ENCODE data around the gene MED22. TPM values are rescaled to one million over a fixed set of nuclear protein-coding genes. Genes with fewer than 3 reads are reported as not detected.
"Not testable (repeated sequence)": the region's sequence is repeated elsewhere in the genome, so short reads cannot be mapped to it uniquely, and the experiment has no call there.

MED22 gene
- total RNA-seq, 1 experiment from 2014 or later: 35.4 TPM

DNA sequence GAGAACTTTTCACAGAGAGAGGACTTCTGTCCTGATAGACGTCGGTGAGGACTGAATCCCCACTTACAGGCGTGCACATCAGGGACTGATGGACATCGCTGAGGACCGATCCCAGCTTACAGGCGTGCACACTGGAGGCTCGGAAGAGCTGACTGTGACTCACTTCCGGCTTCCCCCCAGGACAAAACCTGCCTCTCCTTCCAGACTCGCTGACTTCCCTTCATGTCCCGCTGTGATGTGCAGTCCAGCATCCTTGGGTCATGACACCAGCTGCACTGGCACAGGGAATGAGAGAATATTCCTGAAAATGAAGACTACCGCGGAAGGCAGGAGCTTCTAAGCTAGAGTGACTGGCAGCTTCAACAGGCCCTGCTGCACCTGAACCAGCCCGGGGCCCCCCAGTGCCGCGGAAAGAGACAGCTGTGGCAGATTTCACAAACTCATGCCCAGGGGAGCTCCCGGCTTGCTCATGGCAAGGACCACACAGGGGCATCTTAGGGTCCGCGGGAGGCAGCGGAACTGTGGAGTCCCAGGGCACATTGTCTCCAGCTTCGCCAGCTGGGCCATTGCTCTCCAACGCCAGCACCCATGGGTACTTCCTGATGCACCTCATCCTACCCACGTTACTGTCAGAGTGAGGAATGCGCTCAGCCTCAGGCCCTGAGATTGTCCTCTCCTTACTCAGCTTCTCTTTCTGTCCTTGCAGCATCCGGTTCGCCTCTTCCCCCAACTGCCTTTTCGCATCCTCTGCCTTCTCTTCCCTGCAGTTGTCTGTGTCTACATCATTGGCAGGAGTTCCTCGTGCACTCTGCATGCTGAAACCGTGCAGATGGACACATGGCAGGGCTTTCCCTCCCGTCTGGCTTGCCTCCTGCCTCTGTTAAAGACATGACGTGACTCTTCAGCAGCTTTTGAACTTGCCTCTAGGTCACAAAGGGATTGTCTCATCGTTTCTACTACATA lies 41.4 kb downstream of the MED22 start:
- Histone ChIP-seq H3K4me3 (no peak overlapping the region), H3K9me3 (peaks cover 6% of the 10 kb centered on the region), H3K36me3 (no peaks in the 10 kb centered on the region), H3K27me3 (no peaks in the 10 kb centered on the region)
- DNase-seq: peak; percentile 13

DNA sequence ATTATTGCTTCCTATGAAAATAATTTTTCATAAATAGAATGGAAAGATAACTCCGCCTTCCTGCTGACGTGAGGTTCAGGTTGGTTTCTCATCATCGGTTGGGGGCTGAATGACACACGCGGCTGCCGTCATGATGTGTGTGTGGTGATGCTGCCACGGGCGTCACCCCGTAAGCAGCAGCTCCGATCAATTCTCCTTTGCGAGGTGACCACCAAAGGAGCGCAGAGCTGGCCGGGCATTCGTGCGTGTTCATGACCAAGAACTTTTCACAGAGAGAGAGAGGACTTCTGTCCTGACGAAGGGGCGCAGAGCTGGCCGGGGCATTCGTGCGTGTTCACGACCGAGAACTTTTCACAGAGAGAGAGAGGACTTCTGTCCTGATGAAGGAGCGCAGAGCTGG lies 42.2 kb downstream of the MED22 start:
- Histone ChIP-seq H3K27me3 (no peaks in the 10 kb centered on the region), H3K36me3 (no peaks in the 10 kb centered on the region), H3K4me3 (no peak overlapping the region), H3K9me3 (peaks cover 6% of the 10 kb centered on the region)
- DNase-seq: no peak

DNA sequence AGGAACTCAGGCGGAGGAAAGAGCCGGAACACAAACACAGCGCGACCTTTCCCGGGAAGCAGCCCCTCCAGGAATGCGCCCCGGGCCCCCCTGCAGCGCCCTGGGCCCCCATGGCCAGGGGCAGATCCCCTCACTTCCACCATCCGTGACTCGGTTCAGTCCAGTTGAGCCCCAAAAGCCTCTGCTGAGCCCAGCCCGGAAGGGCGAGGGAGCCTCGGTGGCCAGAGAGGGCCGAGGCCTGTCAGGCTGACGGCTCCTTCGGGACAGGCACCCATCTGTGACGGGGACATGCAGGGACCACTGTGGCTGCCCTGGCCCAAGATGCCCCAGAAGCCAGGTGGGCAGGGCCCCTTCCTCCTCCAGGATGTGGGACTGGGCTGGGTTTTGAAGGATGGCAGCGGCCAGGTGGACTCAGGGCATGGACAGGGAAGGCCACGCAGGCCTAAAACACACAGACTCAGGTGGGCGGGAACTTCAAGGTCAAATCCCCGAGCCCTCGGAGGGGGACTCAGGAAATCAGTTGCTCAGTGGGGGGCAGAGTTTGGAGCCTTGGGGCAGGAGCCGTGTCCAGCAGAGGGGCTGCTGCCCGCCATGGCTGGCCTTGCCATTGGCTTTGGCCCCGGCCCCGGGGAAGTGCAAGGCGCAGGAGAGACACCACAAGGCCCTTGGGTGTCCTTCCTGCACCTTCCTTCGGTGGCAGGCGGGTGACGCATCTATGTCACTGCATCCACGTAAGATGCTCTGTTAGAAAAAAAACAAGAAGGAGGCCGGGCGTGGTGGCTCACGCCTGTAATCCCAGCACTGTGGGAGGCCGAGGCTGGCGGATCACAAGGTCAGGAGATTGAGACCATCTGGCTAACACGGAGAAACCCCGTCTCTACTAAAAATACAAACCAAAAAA lies 43.2 kb downstream of the MED22 start:
- H3K4me3 ChIP-seq: no peak overlapping the region
- H3K9me3 ChIP-seq: peaks cover 5% of the 10 kb centered on the region
- no peak for DNase-seq
- no peaks in the 10 kb centered on the region for H3K36me3 ChIP-seq
- no peaks in the 10 kb centered on the region for H3K27me3 ChIP-seq

DNA sequence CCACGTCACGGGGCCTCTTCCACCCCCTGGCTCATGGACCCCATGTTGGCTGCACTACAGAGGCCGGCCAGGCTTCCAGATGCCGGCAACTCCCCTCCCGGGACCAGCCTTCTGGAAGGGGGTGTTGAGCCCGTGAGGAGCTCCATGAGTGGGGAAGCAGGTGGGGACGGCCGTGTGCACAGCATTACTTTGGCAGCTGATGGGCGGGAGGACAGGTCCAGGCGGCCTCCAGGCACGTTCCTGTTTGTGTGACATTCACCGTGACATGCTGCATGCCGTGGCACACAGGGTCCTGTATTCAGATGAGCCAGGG lies 43.8 kb downstream of the MED22 start:
- H3K27me3 ChIP-seq: no peaks in the 10 kb centered on the region
- H3K9me3 ChIP-seq: no peaks in the 10 kb centered on the region; the same call in 1 of the 2 replicates
- no peak overlapping the region for H3K4me3 ChIP-seq
- no peaks in the 10 kb centered on the region for H3K36me3 ChIP-seq
- DNase-seq: no peak

DNA sequence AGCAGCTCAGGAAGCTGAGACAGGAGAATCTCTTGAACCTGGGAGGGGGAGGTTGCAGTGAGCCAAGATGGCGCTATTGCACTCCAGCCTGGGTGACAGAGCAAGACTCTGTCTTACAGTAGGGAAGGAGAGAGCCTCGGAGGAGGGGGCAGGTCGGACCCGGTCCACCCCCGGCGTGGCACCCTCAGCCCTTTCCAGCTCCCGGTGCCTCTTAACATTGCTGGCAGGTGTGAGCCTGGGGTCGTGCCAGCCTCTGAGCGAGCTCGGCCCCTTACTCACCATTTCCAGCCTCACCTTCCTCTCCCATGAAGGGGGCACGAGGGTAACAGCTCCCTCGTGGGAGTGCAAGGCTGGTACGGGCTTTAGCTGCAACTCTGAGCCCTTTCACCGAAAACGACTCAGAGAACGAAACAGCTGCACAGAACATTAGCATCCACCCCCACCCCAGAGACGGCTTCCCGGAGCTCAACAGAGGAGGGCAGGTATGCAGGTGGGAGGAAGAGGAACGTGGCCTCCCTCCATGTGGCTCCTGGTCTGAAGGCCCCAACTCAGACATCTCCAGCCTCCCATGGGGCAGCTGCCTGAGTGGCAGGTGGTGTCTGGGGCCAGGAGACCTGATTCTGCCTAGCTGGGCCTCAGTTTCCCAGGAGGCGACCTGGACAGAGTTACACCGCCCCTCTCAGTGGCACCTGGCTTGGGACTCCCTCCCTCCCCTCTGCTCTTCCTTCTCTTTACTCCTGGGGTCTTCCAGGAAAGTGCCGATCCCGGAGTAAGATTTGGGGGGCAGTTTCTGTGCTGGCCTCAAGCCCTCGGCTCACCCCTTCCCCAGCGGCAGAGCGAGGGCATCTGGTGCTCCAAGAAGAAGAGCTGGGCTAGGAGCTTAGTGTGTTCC lies 44.4 kb downstream of the MED22 start:
- Histone ChIP-seq H3K9me3 (no peaks in the 10 kb centered on the region), H3K27me3 (no peaks in the 10 kb centered on the region), H3K4me3 (no peak overlapping the region), H3K36me3 (no peaks in the 10 kb centered on the region)
- no peak for DNase-seq

DNA sequence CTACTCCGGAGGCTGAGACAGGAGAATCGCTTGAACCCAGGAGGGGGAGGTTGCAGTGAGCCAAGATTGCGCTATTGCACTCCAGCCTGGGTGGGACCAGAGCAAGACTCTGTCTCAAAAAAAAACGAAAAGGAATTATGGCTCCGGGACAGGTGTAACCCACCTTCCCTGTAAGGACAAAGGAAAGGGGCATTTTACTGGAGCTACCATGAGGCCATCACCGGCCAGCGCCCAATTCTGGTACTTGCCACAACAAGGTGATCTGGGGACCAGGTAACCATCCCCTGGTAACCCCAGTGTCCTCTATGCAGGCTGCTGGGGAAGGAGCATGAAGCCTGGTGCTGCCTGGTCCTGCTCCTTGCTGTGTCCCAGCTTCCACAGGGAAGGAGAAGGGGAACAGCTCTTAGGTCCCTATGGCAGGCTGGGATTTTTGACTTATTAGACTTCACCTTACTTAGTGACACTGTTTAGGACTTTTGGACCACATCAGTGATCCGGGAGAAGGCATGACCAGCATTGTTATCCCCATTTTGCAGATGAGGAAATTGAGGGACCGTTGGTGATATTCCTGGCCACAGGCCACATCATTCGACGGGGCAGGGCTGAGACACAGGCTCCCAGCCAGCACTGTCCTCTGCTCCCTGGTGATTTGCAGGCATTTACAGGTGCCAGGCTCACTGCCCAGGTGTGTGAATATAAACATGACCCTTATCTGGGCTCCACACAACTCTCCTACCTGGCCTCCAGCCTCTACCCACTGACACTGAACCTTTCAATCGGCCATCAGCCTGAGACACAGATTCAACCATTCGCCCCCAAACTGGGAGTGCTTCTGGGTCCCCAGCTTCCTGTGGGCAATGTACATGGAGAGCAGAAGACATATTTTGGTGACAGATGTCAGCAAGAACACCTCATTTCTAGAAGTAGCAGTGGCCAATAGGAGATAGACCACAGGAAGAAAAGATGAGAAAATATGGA lies 46.4 kb downstream of the MED22 start:
- H3K9me3 ChIP-seq: no peaks in the 10 kb centered on the region
- DNase-seq: no peak
- H3K27me3 ChIP-seq: peaks cover 3% of the 10 kb centered on the region; the same call in 1 of the 2 replicates
- no peak overlapping the region for H3K4me3 ChIP-seq
- H3K36me3 ChIP-seq: no peaks in the 10 kb centered on the region

DNA sequence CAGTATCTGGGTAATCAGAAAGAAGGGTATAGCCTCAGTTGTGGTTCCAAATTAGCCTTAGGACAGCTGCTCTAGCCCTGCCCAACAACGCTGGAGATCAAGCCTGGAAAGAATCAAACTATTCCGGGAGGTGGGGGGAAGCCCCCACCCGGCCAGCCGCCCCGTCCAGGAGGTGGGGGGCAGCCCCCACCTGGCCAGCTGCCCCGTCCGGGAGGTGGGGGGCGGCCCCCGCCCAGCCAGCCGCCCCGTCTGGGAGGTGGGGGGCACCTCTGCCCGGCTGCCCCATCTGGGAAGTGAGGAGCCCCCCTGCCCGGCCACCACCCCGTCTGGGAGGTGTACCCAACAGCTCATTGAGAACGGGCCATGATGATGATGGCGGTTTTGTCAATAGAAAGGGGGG lies 47.9 kb downstream of the MED22 start:
- not testable (repeated sequence) for H3K36me3 ChIP-seq, H3K9me3 ChIP-seq, H3K27me3 ChIP-seq, H3K4me3 ChIP-seq, DNase-seq

DNA sequence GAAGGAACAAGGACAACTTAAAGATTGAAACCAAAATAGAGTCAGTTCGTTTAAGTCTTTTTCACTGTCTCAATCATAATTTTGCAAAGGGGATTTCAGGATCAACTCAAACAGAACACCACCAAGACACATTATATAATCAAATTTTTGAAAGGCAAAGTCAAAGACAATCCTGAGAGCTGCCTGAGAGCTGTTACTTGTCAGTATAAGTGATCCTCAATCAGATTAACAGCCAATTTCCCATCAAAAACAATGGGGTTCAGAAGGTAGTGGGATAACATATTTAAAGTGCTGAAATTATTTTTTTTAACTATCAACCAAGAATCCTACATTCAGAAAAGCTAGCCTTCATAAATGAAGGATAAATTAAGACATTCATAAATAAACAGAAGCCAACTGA lies 53.7 kb downstream of the MED22 start:
- Histone ChIP-seq H3K9me3 (no peaks in the 10 kb centered on the region; the same call in 1 of the 2 replicates), H3K27me3 (peaks cover 10% of the 10 kb centered on the region; the same call in 1 of the 2 replicates), H3K36me3 (no peaks in the 10 kb centered on the region), H3K4me3 (no peak overlapping the region)
- no peak for DNase-seq

DNA sequence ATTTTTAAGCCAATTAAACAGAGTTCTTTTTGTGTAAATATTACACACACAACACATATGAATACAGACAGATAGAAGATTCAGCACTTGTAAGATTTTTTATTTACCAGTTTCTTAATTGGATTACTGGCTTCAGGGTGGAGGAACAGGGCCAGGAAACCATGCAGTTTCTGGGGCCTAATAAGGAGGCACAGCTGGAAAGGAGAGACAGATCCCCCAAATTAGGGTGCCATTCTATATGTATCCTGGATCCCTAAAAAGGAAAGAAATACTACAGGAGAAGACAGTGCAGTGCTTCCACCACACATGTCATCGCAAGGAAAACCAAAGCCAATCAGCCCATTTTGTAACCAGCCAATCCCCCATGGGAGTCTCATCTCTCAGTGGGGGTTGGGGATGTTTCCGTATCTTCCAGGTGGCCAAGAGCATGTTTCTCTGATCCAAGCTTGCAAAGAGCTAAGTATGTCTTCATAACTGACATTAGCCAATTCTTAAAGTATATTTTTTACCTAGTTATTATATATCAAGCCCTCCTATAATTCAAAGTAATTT lies 57.1 kb downstream of the MED22 start:
- Histone ChIP-seq H3K9me3 (no peaks in the 10 kb centered on the region; the same call in 1 of the 2 replicates), H3K4me3 (no peak overlapping the region), H3K36me3 (no peaks in the 10 kb centered on the region), H3K27me3 (0 out of 2 replicates have a peak, but pooled peaks cover 6% of the 10 kb centered on the region)
- no peak for DNase-seq

Other genes with a start within 250 kb of the MED22 start
- gene RALGDS, start 226.9 kb downstream of the MED22 start, total RNA-seq (2014; rRNA removed; shearing (Covaris generic); ENCODE audit: low replicate concordance): 21.4 and 22.8 TPM in 2 replicates
- 7.2 and 7.6 TPM in 2 replicates for gene GBGT1, start 184.2 kb downstream of the MED22 start, total RNA-seq (2014; rRNA removed; shearing (Covaris generic); ENCODE audit: low replicate concordance)
- not detected in 2 replicates for gene OBP2B, start 138.9 kb downstream of the MED22 start, total RNA-seq (2014; rRNA removed; shearing (Covaris generic); ENCODE audit: low replicate concordance)
- not detected in 2 replicates for gene ABO, start 72.9 kb downstream of the MED22 start, total RNA-seq (2014; rRNA removed; shearing (Covaris generic); ENCODE audit: low replicate concordance)
- gene SURF6, start 11.9 kb downstream of the MED22 start, total RNA-seq (2014; rRNA removed; shearing (Covaris generic); ENCODE audit: low replicate concordance): 25.1 and 28.9 TPM in 2 replicates
- 2,766 and 2,991 TPM in 2 replicates for gene RPL7A, start 87 bp upstream of the MED22 start, total RNA-seq (2014; rRNA removed; shearing (Covaris generic); ENCODE audit: low replicate concordance)
- gene SURF1, start 8.4 kb upstream of the MED22 start, total RNA-seq (2014; rRNA removed; shearing (Covaris generic); ENCODE audit: low replicate concordance): 37.4 and 48.4 TPM in 2 replicates
- gene SURF2, start 8.4 kb upstream of the MED22 start, total RNA-seq (2014; rRNA removed; shearing (Covaris generic); ENCODE audit: low replicate concordance): 28.5 and 47.2 TPM in 2 replicates
- 301 and 417 TPM in 2 replicates for gene SURF4, start 27.9 kb upstream of the MED22 start, total RNA-seq (2014; rRNA removed; shearing (Covaris generic); ENCODE audit: low replicate concordance)
- gene STKLD1, start 28.2 kb upstream of the MED22 start, total RNA-seq (2014; rRNA removed; shearing (Covaris generic); ENCODE audit: low replicate concordance): not detected in 2 replicates
- gene REXO4, start 69.9 kb upstream of the MED22 start, total RNA-seq (2014; rRNA removed; shearing (Covaris generic); ENCODE audit: low replicate concordance): 32.8 and 36.0 TPM in 2 replicates
- 1.1 and 2.0 TPM in 2 replicates for gene ADAMTS13, start 74.2 kb upstream of the MED22 start, total RNA-seq (2014; rRNA removed; shearing (Covaris generic); ENCODE audit: low replicate concordance)
- 3.9 and 5.6 TPM in 2 replicates for gene CACFD1, start 111.8 kb upstream of the MED22 start, total RNA-seq (2014; rRNA removed; shearing (Covaris generic); ENCODE audit: low replicate concordance)
- 3.5 and 7.6 TPM in 2 replicates for gene SLC2A6, start 131.0 kb upstream of the MED22 start, total RNA-seq (2014; rRNA removed; shearing (Covaris generic); ENCODE audit: low replicate concordance)
- gene MYMK, start 176.8 kb upstream of the MED22 start, total RNA-seq (2014; rRNA removed; shearing (Covaris generic); ENCODE audit: low replicate concordance): not detected in 2 replicates
- gene ADAMTSL2, start 186.6 kb upstream of the MED22 start, total RNA-seq (2014; rRNA removed; shearing (Covaris generic); ENCODE audit: low replicate concordance): 0.10 and 0.72 TPM in 2 replicates

Data from MG63 (cell line).